HL-60 (cell line): ENCODE results near the gene CYP4V2.

Experiments
- DNase-seq, 2 experiments: peaks; one replicate each; pipeline ENCODE4 v3.0.0-alpha.2; 2010 to 2020; ENCODE audit warnings: low read depth in 1 of 2, low spot score in 1 of 2
- H3K27ac ChIP-seq: fragments of 250-450 bp; sonication (Bioruptor Pico); replicated peaks from 2 replicates; pipeline ENCODE4 v1.5.1; 2020; ENCODE audit warnings: mild to moderate bottlenecking, moderate library complexity
- H3K27me3 ChIP-seq: fragments of 250-450 bp; sonication (Bioruptor Pico); 2 replicates; pipeline ENCODE4 v1.5.1; 2021; ENCODE audit warnings: mild to moderate bottlenecking, moderate library complexity; ENCODE audit not compliant: insufficient read depth, poor library complexity, severe bottlenecking
- H3K4me3 ChIP-seq: replicated peaks from 2 replicates; pipeline ENCODE4 v1.5.1; 2011; ENCODE audit warnings: mild to moderate bottlenecking, control low read depth, low read length; ENCODE audit not compliant: insufficient read depth
- GABPA ChIP-seq: IDR thresholded peaks from 2 replicates; pipeline ENCODE4 v1.6.1; 2012; ENCODE audit warnings: low read depth
- POLR2AphosphoS5 ChIP-seq: IDR thresholded peaks from 2 replicates; pipeline ENCODE4 v1.6.1; 2012; ENCODE audit warnings: low read depth
- REST ChIP-seq: IDR thresholded peaks from 2 replicates; pipeline ENCODE4 v1.6.1; 2012; ENCODE audit warnings: low read depth; ENCODE audit not compliant: insufficient replicate concordance
- SPI1 ChIP-seq: IDR thresholded peaks from 2 replicates; pipeline ENCODE4 v1.6.1; 2012; ENCODE audit warnings: low read depth, mild to moderate bottlenecking, borderline replicate concordance
- TF ChIP-seq, protein P1 (sequence below): IDR thresholded peaks from one replicate; pipeline ENCODE4 v1.5.1; 2011; ENCODE audit warnings: low read length, control low read depth, inconsistent platforms; ENCODE audit not compliant: insufficient read depth

Gene CYP4V2

DNA sequence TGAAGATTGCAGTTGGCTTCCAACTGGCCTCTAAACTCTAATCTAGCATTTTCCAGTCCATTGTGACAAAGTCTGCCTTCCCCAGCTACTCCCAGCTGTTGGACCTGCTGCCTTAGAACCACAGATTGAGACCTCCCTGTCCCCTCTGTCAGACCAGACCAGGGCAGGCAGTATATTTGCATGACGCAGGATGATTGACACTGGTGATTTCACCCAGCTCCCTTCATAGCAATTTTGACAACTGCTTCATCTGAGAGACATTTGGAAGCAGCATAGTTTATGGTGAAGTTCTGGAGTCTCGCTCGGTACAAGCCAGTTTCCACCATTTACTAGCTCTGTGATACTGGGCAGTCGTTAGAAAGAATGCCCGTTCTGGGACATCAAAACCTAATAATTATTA is 2.5 kb downstream of the CYP4V2 start:
- no peak for DNase-seq
- TF ChIP-seq, protein P1, sequence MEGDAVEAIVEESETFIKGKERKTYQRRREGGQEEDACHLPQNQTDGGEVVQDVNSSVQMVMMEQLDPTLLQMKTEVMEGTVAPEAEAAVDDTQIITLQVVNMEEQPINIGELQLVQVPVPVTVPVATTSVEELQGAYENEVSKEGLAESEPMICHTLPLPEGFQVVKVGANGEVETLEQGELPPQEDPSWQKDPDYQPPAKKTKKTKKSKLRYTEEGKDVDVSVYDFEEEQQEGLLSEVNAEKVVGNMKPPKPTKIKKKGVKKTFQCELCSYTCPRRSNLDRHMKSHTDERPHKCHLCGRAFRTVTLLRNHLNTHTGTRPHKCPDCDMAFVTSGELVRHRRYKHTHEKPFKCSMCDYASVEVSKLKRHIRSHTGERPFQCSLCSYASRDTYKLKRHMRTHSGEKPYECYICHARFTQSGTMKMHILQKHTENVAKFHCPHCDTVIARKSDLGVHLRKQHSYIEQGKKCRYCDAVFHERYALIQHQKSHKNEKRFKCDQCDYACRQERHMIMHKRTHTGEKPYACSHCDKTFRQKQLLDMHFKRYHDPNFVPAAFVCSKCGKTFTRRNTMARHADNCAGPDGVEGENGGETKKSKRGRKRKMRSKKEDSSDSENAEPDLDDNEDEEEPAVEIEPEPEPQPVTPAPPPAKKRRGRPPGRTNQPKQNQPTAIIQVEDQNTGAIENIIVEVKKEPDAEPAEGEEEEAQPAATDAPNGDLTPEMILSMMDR, result no peak
- TF ChIP-seq GABPA (no peak), SPI1 (no peak), POLR2AphosphoS5 (no peak), REST (no peak)
- no peak overlapping the region for H3K27ac ChIP-seq
- no peak overlapping the region for H3K4me3 ChIP-seq
- H3K27me3 ChIP-seq, result peaks cover 3% of the 10 kb centered on the region

DNA sequence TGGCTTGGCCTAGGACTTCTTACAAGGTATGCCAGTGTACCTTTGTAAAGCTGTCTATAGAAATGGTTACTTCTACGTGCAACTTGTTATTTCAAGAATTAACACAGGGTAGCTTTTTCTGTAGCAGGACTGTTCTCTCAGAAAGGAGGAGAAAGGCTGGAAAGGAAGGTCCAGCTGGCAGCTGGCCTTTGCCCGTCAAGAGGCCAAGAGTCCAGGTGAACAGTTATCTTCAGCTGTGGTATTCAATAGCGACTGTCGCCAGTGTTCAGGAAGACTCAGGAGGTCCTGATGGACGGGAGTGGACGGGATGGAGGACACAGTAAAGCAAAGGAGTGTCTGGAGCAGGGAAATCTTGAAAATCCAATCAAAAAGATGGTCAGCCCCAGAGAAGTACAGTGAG is 4.7 kb downstream of the CYP4V2 start:
- TF ChIP-seq GABPA, result no peak
- TF ChIP-seq, protein P1, result no peak
- TF ChIP-seq POLR2AphosphoS5, result no peak
- TF ChIP-seq SPI1, result no peak
- TF ChIP-seq REST, result no peak
- no peak for DNase-seq
- Histone ChIP-seq H3K27ac (no peak overlapping the region), H3K27me3 (no peaks in the 10 kb centered on the region), H3K4me3 (no peak overlapping the region)

DNA sequence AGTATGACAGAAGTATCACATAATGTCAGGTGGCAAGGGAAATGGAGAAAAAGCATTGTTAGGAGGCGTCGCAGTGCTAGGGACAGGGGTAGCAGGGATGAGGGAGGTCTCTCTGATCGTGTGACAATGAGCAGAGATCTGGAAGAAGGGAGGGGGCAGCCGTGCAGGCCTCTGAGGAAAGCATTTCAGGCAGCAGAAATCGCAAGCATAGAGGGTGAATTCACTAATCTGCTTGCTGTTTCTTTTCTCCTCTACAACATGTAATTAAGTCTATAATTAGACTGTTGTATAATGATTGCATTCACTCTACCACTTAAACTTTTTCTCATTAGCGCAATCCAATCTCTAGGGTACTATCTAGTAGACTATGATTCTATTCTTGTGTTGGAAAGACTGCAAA is 9.1 kb downstream of the CYP4V2 start:
- H3K4me3 ChIP-seq, result no peak overlapping the region
- H3K27ac ChIP-seq, result no peak overlapping the region
- no peak for TF ChIP-seq POLR2AphosphoS5
- no peak for TF ChIP-seq REST
- TF ChIP-seq GABPA, result no peak
- no peak for TF ChIP-seq SPI1
- TF ChIP-seq, protein P1, result no peak
- H3K27me3 ChIP-seq, result no peaks in the 10 kb centered on the region
- no peak for DNase-seq
